ENCODE data around the gene ZNF485.
"Not testable (repeated sequence)": the region's sequence is repeated elsewhere in the genome, so short reads cannot be mapped to it uniquely, and the experiment has no call there.

The ZNF485 gene

DNA sequence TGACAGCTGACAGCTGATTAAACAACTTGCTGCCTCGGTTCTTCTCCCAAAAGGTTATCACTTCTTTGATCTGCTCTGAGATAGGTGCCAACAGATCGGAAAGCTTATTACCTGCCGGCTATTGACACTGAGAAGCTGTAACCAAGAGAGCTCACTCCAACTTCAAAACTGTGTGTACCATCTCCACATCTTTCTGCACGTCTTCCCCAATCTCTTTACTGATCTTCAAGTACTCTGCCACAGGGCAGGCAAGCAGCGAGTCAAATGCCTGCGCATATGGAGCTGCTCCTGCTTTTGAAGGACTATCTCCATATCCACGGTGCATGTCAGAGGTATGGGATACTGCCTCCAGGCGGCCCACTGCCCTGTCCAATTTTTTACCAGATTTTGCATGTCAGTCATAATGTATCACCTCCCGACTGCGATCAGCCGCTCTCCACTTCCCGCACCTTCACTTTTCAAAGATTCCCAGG, 352 bp upstream of the ZNF485 start:
- DNase-seq (ENCODE audit: low read depth): no peak

DNA sequence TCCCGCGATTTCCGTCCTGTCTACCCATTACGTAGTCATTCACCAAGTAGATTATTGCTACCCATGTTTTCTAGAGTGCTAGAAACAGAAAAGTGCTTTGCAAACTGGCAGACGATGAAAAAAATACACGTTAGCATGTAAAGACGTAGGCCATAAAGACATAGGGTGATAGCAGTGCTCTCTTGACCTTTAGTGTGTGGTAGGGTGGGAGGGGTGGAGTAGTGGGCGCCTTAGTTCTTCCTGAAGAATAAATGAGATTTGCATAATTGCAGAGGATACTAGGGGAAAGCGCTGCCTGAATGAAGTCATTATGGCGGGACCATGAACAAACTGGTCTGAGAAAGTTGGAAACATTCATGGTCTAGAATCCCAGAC, 948 bp downstream of the ZNF485 start:
- no peak for DNase-seq (ENCODE audit: low read depth)

DNA sequence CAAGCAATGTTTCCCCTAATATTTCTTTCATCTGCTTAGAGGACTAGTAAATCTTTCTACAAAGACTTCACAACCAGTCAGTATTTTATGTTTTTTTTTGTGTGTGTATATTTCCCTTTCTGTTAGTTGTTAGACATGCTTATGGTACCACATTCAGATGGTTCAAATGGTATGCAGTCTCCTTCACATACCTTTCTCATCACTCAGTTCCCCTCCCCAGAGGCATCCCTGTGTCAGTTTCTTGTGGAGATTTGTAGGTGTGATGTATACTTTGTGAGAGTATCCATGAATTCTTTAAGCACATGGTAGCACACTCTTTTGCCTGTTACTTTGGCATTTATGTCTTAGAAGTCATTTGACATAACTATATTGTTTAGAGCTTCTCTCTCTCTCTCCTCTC, 4.4 kb downstream of the ZNF485 start:
- DNase-seq (ENCODE audit: low read depth): no peak

DNA sequence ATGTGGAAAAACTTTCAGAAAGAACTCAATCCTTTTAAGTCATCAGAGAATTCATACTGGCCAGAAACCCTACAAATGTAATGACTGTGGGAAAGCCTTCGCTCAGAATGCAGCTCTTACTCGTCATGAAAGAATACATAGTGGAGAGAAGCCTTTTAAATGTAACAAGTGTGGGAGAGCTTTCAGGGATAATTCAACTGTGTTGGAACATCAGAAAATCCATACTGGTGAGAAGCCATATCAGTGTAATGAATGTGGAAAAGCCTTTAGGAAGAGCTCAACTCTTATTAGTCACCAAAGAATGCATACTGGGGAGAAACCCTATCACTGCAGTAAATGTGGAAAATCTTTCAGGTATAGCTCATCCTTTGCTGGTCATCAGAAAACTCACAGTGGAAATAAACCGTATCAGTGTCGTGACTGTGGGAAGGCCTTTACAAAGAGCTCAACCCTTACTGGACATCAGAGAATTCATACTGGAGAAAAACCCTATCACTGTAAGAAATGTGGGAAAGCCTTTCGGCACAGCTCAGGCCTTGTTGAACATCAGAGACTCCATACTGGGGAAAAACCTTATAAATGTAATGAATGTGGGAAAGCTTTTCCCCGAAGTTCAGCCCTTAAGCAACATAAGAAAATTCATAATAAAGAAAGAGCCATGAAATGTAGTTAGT, 10.6 kb downstream of the ZNF485 start:
- DNase-seq (ENCODE audit: low read depth): no peak

- no peak for DNase-seq (ENCODE audit: low read depth)
Observed at GRCh38 chr10:43619368-43619767, 13.1 kb downstream of the ZNF485 start.

GRCh38 chr10:43622038-43622437, 15.8 kb downstream of the ZNF485 start:
- DNase-seq (ENCODE audit: low read depth): no peak

DNA sequence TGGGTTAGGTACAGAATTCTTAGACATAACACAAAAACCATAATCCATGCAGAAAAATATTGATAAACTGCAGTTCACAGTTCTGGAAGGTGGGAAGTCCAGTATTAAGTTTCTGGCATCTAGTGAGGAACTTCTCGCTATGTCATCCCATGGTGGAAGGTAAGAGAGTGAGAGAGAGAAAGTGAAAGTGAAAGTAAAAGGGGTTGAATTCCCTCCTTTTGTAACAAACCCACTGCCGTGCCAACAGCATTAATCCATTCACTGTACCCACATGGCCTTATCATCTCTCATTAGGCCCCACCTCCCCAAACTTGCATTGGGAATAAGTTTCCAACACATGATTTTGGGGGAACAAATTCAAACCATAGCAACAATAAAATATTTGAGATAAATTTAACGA, 17.1 kb downstream of the ZNF485 start:
- DNase-seq (ENCODE audit: low read depth): no peak

- DNase-seq (ENCODE audit: low read depth): no peak
Observed at GRCh38 chr10:43627942-43628341, 21.7 kb downstream of the ZNF485 start.

DNA sequence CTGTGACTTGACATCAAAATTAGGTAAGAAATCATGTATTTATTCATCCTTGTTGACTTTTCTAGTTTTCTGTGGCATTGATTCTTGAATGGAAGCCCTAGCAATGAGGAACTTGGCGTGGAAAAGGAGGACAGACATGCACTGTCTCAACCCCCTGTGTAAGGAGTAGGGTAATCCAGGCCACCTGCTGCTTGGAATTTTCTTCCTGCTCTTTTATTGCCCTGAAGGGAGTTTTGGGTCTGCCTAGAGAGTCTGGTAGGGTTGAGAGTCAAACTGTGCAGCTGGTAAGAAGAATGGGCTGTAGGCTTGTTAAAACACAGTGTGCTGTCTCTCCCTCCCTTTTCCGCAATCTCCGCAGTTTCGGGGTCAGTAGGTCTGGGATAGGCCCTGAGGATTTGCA, 22.7 kb downstream of the ZNF485 start:
- no peak for DNase-seq (ENCODE audit: low read depth)

- DNase-seq (ENCODE audit: low read depth): not testable (repeated sequence)
Observed at GRCh38 chr10:43635816-43636215, 29.6 kb downstream of the ZNF485 start.

DNA sequence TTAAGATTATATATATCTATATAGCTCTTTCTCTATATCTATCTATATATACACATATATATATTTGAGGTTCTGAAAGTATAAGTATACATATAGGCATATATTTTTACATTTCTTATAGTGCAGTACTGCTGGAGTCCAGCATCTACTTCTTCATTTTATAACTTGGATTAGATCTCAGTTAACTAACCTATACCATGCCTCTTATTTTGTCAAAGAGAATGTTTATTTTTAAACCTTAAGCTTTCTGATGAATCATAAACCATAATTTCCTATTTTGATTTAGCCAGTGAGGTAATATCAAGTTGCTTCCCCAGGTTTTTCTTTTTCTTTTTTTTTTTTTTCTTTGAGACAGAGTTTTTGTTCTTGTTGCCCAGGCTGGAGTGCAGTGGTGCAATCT, 34.4 kb downstream of the ZNF485 start:
- peak; percentile 5 for DNase-seq (ENCODE audit: low read depth)

GRCh38 chr10:43644252-43644651, 38.0 kb downstream of the ZNF485 start:
- no peak for DNase-seq (ENCODE audit: low read depth)

- no peak for DNase-seq (ENCODE audit: low read depth)
Observed at GRCh38 chr10:43645866-43646265, 39.6 kb downstream of the ZNF485 start.

DNA sequence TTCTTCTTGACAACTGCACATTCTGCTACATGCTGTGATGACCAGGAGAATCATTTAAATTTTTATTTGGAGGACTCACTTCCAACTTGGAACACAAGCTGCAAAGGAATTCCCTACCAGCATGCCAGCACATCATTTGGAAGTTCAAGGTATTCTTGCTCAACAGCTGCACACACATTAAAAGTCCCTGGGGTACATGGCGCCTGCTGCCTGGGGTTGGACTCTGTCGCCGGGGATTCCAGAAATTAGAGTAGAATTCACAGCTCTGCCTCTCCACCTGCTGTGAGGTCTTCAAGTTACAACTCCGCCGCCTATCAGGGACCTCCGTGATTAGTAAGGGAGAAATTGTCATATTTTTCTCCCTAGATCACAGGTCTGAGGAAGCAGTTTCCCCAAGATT, 41.3 kb downstream of the ZNF485 start:
- no peak for DNase-seq (ENCODE audit: low read depth)

DNA sequence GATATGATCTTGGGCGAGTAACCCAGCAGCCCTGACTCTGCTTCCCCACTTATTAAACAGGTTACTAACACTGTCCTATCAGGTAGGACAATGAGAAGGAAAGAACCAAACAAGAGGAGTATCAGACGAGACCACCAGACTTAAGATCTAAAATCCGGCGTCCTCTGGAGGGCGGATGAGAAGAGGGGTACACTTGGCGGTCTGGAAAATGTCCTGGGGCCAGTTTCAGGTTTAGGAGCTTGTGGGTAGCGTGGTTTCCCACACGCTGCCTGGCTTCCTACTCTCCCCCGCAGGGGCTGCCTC, 41.8 kb downstream of the ZNF485 start:
- DNase-seq (ENCODE audit: low read depth): no peak

GRCh38 chr10:43648398-43649184, 42.4 kb downstream of the ZNF485 start, which contains the start of gene ZNF32:
TSS of gene ZNF32 (minus strand) at chr10:43648881. CDS start at chr10:43646133, 2,748 bp downstream.
- DNase-seq (ENCODE audit: low read depth): peak; percentile 22

DNA sequence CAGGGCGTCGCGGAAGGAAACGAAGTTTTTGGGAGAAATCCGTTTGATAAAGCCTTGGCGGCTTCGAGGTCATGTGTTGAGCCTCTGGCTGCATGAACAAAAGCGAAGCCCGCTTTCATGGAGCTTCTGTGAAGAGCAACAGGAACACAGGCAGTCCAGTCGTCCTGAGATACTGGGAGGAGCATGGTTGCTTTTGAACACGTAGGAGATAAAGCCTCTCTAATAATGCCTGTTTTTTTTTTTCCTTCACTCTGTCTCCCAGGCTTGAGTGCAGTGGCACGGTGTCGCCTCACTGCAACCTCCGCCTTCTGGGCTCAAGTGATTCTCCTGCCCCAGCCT, 42.9 kb downstream of the ZNF485 start:
- peak; percentile 6 for DNase-seq (ENCODE audit: low read depth)

GRCh38 chr10:43653746-43654145, 47.5 kb downstream of the ZNF485 start:
- DNase-seq (ENCODE audit: low read depth): no peak

DNA sequence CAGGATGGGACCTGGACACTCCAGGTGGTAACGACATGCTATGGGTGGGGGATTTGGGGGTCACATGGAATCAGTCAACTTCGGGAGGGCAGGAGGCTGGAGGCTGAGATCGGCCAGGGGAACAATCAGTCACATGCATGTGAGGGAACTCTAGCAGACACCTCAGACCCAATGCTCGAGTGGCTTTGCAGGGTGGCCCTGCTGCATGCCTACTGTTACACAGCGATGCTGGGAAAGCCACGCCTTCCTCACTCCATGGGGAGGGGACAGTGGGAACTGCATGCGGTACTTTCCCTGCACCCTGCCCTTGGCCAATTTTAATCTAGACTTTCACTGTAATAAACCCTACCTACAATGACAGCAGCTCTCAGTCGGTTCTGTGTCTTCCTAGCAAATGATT, 49.1 kb downstream of the ZNF485 start:
- no peak for DNase-seq (ENCODE audit: low read depth)

- no peak for DNase-seq (ENCODE audit: low read depth)
Observed at GRCh38 chr10:43658227-43658626, 52.0 kb downstream of the ZNF485 start.

DNA sequence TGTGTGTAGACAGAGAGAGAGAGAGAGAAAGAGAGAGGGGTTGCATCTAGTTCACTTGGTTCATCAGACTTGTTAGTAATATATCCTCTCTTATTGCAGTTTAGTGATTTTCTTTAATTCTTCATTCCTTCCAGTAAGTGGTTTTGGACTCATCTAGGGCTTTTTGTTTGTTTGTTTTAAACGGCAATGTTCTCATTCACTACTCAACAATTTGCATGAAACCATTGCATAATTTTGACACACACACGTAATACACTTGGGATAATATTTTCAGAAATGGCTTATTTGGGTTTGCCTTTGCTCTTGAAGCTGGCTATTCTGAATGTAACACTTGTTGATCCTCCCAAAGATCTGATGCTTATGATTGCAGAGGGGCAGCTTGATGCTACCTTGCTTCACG, 58.8 kb downstream of the ZNF485 start:
- DNase-seq (ENCODE audit: low read depth): no peak

GRCh38 chr10:43666552-43666951, 60.3 kb downstream of the ZNF485 start:
- no peak for DNase-seq (ENCODE audit: low read depth)

DNA sequence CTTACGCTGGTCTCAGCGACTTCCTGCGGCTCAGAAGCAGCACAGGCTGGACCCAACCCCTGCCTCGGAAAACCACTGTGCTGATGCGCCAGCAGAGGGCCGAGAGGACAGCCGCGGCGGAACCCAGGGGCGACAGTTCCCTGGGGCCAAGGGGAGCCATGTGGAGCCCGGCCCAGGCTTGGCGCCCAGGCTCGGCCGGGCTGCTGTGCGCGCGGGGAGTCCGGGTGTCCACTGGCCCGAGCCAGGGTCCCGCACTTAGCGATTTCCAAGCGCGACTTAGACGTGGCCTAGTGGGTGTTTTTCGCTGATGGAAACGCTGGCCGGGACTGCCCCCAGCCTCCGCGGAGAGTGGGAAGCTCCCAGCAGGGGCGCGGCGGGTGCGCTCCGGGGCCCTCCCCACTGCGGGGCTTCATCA, 61.1 kb downstream of the ZNF485 start:
- DNase-seq (ENCODE audit: low read depth): no peak

Data from non-pigmented ciliary epithelial cell (primary cell).